ENCODE results near the gene COL9A3. TPM values are rescaled to one million over a fixed set of nuclear protein-coding genes. Genes with fewer than 3 reads are reported as not detected.

The COL9A3 gene
- total and polyA plus RNA-seq, 4 experiments from 2014 or later: 0.41 TPM; not detected in 3

DNA sequence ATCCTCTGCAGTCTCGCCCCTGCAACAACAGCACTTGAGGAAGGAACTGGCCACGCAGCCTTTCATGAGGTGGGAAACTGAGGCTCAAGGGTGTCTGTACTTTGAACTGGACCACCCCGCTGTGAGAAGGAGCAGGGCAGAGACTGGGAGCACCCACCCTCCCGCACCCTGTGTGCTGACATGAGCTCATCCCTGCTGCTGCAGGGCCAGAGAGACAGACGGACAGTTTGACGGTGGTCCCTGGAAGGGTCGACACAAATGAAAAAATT lies 37.5 kb upstream of the COL9A3 start:
- Mint-ChIP-seq H3K4me1 (peaks cover 15 to 48% (median 37%) of the 10 kb centered on the region in 4 donors), H3K27me3 (no peaks in the 10 kb centered on the region), H3K27ac (no peak overlapping the region), H3K4me3 (no peak overlapping the region), H3K36me3 (no peaks in the 10 kb centered on the region), H3K9me3 (peaks cover 0 to 3% (median 0%) of the 10 kb centered on the region in 8 donors)
- intact Hi-C loops (cut with micrococcal nuclease): no loop called here
- peaks cover 31% of the 10 kb centered on the region for H3K4me1 ChIP-seq (ENCODE audit: insufficient read depth, low read length)
- no peaks in the 10 kb centered on the region for H3K36me3 ChIP-seq (ENCODE audit: insufficient read depth, low read length)
- ChIA-PET POLR2A (ENCODE audit: partially characterized antibody) (interaction anchor here (0.6 to 3.3 kb wide), 3 partner anchors 15 to 167 kb away, joined by 3 to 9 read pairs (median 3); no protein-coding TSS in a partner anchor), CTCF (ENCODE audit: partially characterized antibody) (interaction anchor here (1.1 to 2.9 kb wide), 3 partner anchors 10 to 28 kb away, joined by 3 to 13 read pairs (median 6); no protein-coding TSS in a partner anchor)
- no peak overlapping the region for H3K4me3 ChIP-seq (ENCODE audit: low read length in 2 of 2)
- DNase-seq: no peak
- no peaks in the 10 kb centered on the region for H3K27me3 ChIP-seq (ENCODE audit: insufficient read depth, low read length)
- no peak overlapping the region for H3K27ac ChIP-seq (ENCODE audit: low read depth, low read length)
- H3K9me3 ChIP-seq (ENCODE audit: control insufficient read depth in 1 of 2, low read length in 2 of 2): no peaks in the 10 kb centered on the region

GRCh38 chr20:62780204-62780603 lies 36.6 kb upstream of the COL9A3 start:
- H3K27ac Mint-ChIP-seq: peak overlapping the region in 1 of 7 donors; percentile 19
- H3K36me3 ChIP-seq (ENCODE audit: insufficient read depth, low read length): no peaks in the 10 kb centered on the region
- peaks cover 0 to 3% (median 0%) of the 10 kb centered on the region in 8 donors for H3K9me3 Mint-ChIP-seq
- ChIA-PET POLR2A (ENCODE audit: partially characterized antibody) (interaction anchor here (3.3 kb wide), 1 partner anchor 14 kb away, joined by 9 read pairs; no protein-coding TSS in a partner anchor), CTCF (ENCODE audit: partially characterized antibody) (interaction anchor here (0.7 to 2.9 kb wide), 5 partner anchors 9 to 282 kb away, joined by 3 to 13 read pairs (median 3); no protein-coding TSS in a partner anchor)
- no peaks in the 10 kb centered on the region for H3K9me3 ChIP-seq (ENCODE audit: control insufficient read depth in 1 of 2, low read length in 2 of 2)
- intact Hi-C loops (cut with micrococcal nuclease): no loop called here
- H3K4me3 Mint-ChIP-seq: no peak overlapping the region
- H3K4me3 ChIP-seq (ENCODE audit: low read length in 2 of 2): no peak overlapping the region
- H3K4me1 Mint-ChIP-seq: peaks cover 12 to 39% (median 30%) of the 10 kb centered on the region in 4 donors
- H3K4me1 ChIP-seq (ENCODE audit: insufficient read depth, low read length): peaks cover 22% of the 10 kb centered on the region
- no peaks in the 10 kb centered on the region for H3K27me3 ChIP-seq (ENCODE audit: insufficient read depth, low read length)
- H3K27me3 Mint-ChIP-seq: no peaks in the 10 kb centered on the region
- no peak overlapping the region for H3K27ac ChIP-seq (ENCODE audit: low read depth, low read length)
- no peak for DNase-seq
- H3K36me3 Mint-ChIP-seq: no peaks in the 10 kb centered on the region

- H3K4me3 Mint-ChIP-seq: no peak overlapping the region
- POLR2A ChIA-PET (ENCODE audit: partially characterized antibody): interaction anchor here (1.2 to 3.3 kb wide), 2 partner anchors 14 to 16 kb away, joined by 4 to 9 read pairs; partner anchors contain the start of gene MRGBP
- H3K27ac ChIP-seq (ENCODE audit: low read depth, low read length): no peak overlapping the region
- peak overlapping the region in 1 of 7 donors; percentile 19 for H3K27ac Mint-ChIP-seq
- intact Hi-C loops (cut with micrococcal nuclease): no loop called here
- no peaks in the 10 kb centered on the region for H3K27me3 ChIP-seq (ENCODE audit: insufficient read depth, low read length)
- peaks cover 18% of the 10 kb centered on the region for H3K4me1 ChIP-seq (ENCODE audit: insufficient read depth, low read length)
- no peaks in the 10 kb centered on the region for H3K36me3 Mint-ChIP-seq
- no peak for DNase-seq
- H3K36me3 ChIP-seq (ENCODE audit: insufficient read depth, low read length): no peaks in the 10 kb centered on the region
- H3K4me1 Mint-ChIP-seq: peaks cover 10 to 34% (median 26%) of the 10 kb centered on the region in 4 donors
- peaks cover 0 to 3% (median 0%) of the 10 kb centered on the region in 8 donors for H3K9me3 Mint-ChIP-seq
- no peak overlapping the region for H3K4me3 ChIP-seq (ENCODE audit: low read length in 2 of 2)
- CTCF ChIA-PET (ENCODE audit: partially characterized antibody): interaction anchor here (1.0 to 2.9 kb wide), 2 partner anchors 12 to 14 kb away, joined by 3 to 13 read pairs; no protein-coding TSS in a partner anchor
- H3K27me3 Mint-ChIP-seq: no peaks in the 10 kb centered on the region
- H3K9me3 ChIP-seq (ENCODE audit: control insufficient read depth in 1 of 2, low read length in 2 of 2): no peaks in the 10 kb centered on the region
Observed at GRCh38 chr20:62780696-62781095, 36.2 kb upstream of the COL9A3 start.

GRCh38 chr20:62782149-62782892 lies 34.5 kb upstream of the COL9A3 start:
- H3K9me3 Mint-ChIP-seq: peaks cover 0 to 2% (median 0%) of the 10 kb centered on the region in 8 donors
- Histone ChIP-seq H3K36me3 (ENCODE audit: insufficient read depth, low read length) (no peaks in the 10 kb centered on the region), H3K4me1 (ENCODE audit: insufficient read depth, low read length) (peaks cover 2% of the 10 kb centered on the region), H3K4me3 (ENCODE audit: low read length in 2 of 2) (no peak overlapping the region), H3K9me3 (ENCODE audit: control insufficient read depth in 1 of 2, low read length in 2 of 2) (no peaks in the 10 kb centered on the region), H3K27ac (ENCODE audit: low read depth, low read length) (no peak overlapping the region), H3K27me3 (ENCODE audit: insufficient read depth, low read length) (no peaks in the 10 kb centered on the region)
- H3K4me1 Mint-ChIP-seq: peaks cover 1 to 18% (median 11%) of the 10 kb centered on the region in 4 donors
- ChIA-PET POLR2A (ENCODE audit: partially characterized antibody) (interaction anchor here (1.7 kb wide), 1 partner anchor 12 kb away, joined by 8 read pairs; no protein-coding TSS in a partner anchor), CTCF (ENCODE audit: partially characterized antibody) (interaction anchor here (0.8 kb wide), 1 partner anchor 9 kb away, joined by 4 read pairs; no protein-coding TSS in a partner anchor)
- H3K27me3 Mint-ChIP-seq: no peaks in the 10 kb centered on the region
- intact Hi-C loops (cut with micrococcal nuclease): no loop called here
- no peak for DNase-seq
- H3K36me3 Mint-ChIP-seq: no peaks in the 10 kb centered on the region
- peak overlapping the region in 1 of 8 donors; percentile 40 for H3K4me3 Mint-ChIP-seq
- H3K27ac Mint-ChIP-seq: no peak overlapping the region

- POLR2A ChIA-PET (ENCODE audit: partially characterized antibody): interaction anchor here (1.7 kb wide), 1 partner anchor 12 kb away, joined by 8 read pairs; no protein-coding TSS in a partner anchor
Observed at GRCh38 chr20:62782893-62783278, 34.0 kb upstream of the COL9A3 start.

GRCh38 chr20:62784497-62784896 lies 32.4 kb upstream of the COL9A3 start:
- H3K36me3 Mint-ChIP-seq: no peaks in the 10 kb centered on the region
- CTCF ChIA-PET (ENCODE audit: partially characterized antibody): no interaction called here

More at GRCh38 chr20:62782893-62783278, 34.0 kb upstream of the COL9A3 start:
- Mint-ChIP-seq H3K36me3 (no peaks in the 10 kb centered on the region), H3K4me1 (peaks cover 0 to 14% (median 9%) of the 10 kb centered on the region in 4 donors), H3K9me3 (no peaks in the 10 kb centered on the region), H3K27me3 (no peaks in the 10 kb centered on the region), H3K4me3 (no peak overlapping the region), H3K27ac (peak overlapping the region in 1 of 7 donors; percentile 17)
- Histone ChIP-seq H3K4me3 (ENCODE audit: low read length in 2 of 2) (no peak overlapping the region), H3K36me3 (ENCODE audit: insufficient read depth, low read length) (no peaks in the 10 kb centered on the region), H3K4me1 (ENCODE audit: insufficient read depth, low read length) (no peaks in the 10 kb centered on the region), H3K27ac (ENCODE audit: low read depth, low read length) (no peak overlapping the region), H3K27me3 (ENCODE audit: insufficient read depth, low read length) (no peaks in the 10 kb centered on the region), H3K9me3 (ENCODE audit: control insufficient read depth in 1 of 2, low read length in 2 of 2) (no peaks in the 10 kb centered on the region)
- intact Hi-C loops (cut with micrococcal nuclease): no loop called here
- CTCF ChIA-PET (ENCODE audit: partially characterized antibody): interaction anchor here (0.8 kb wide), 1 partner anchor 8 kb away, joined by 4 read pairs; no protein-coding TSS in a partner anchor
- peak in 1 of 5 donors; percentile 5 for DNase-seq

GRCh38 chr20:62785393-62785792 lies 31.5 kb upstream of the COL9A3 start:
- no peaks in the 10 kb centered on the region for H3K36me3 ChIP-seq (ENCODE audit: insufficient read depth, low read length)
- H3K4me3 ChIP-seq (ENCODE audit: low read length in 2 of 2): no peak overlapping the region
- Mint-ChIP-seq H3K36me3 (no peaks in the 10 kb centered on the region), H3K27me3 (no peaks in the 10 kb centered on the region), H3K4me3 (no peak overlapping the region), H3K27ac (peak overlapping the region in 1 of 7 donors; percentile 36), H3K4me1 (peaks cover 0 to 5% (median 4%) of the 10 kb centered on the region in 4 donors), H3K9me3 (no peaks in the 10 kb centered on the region)
- DNase-seq: peak in 1 of 5 donors; percentile 12
- no peaks in the 10 kb centered on the region for H3K9me3 ChIP-seq (ENCODE audit: control insufficient read depth in 1 of 2, low read length in 2 of 2)
- CTCF ChIA-PET (ENCODE audit: partially characterized antibody): no interaction called here
- intact Hi-C loops (cut with micrococcal nuclease): no loop called here
- H3K4me1 ChIP-seq (ENCODE audit: insufficient read depth, low read length): no peaks in the 10 kb centered on the region
- H3K27me3 ChIP-seq (ENCODE audit: insufficient read depth, low read length): no peaks in the 10 kb centered on the region
- H3K27ac ChIP-seq (ENCODE audit: low read depth, low read length): no peak overlapping the region
- POLR2A ChIA-PET (ENCODE audit: partially characterized antibody): interaction anchor here (1.3 kb wide), 1 partner anchor 9 kb away, joined by 4 read pairs; no protein-coding TSS in a partner anchor

More at GRCh38 chr20:62784497-62784896, 32.4 kb upstream of the COL9A3 start:
- Mint-ChIP-seq H3K4me1 (peaks cover 0 to 5% (median 4%) of the 10 kb centered on the region in 4 donors), H3K27me3 (no peaks in the 10 kb centered on the region), H3K27ac (no peak overlapping the region), H3K4me3 (no peak overlapping the region), H3K9me3 (no peaks in the 10 kb centered on the region)
- Histone ChIP-seq H3K27me3 (ENCODE audit: insufficient read depth, low read length) (no peaks in the 10 kb centered on the region), H3K36me3 (ENCODE audit: insufficient read depth, low read length) (no peaks in the 10 kb centered on the region), H3K9me3 (ENCODE audit: control insufficient read depth in 1 of 2, low read length in 2 of 2) (no peaks in the 10 kb centered on the region), H3K27ac (ENCODE audit: low read depth, low read length) (no peak overlapping the region), H3K4me3 (ENCODE audit: low read length in 2 of 2) (no peak overlapping the region), H3K4me1 (ENCODE audit: insufficient read depth, low read length) (no peaks in the 10 kb centered on the region)
- POLR2A ChIA-PET (ENCODE audit: partially characterized antibody): no interaction called here
- intact Hi-C loops (cut with micrococcal nuclease): no loop called here
- peak in 1 of 5 donors; percentile 20 for DNase-seq
